ENCODE measurements around the gene SLC43A3. TPM values are rescaled to one million over a fixed set of nuclear protein-coding genes. Genes with fewer than 3 reads are reported as not detected.
A peak's percentile ranks its signal among the peaks of the same experiment; 100 is the strongest.

The SLC43A3 gene
- total and polyA plus RNA-seq, 9 of the 15 experiments (the other 6 are each of a cell fraction or from before 2014, with no cell fraction given) = 63.7 to 281 (median 139) TPM

DNA sequence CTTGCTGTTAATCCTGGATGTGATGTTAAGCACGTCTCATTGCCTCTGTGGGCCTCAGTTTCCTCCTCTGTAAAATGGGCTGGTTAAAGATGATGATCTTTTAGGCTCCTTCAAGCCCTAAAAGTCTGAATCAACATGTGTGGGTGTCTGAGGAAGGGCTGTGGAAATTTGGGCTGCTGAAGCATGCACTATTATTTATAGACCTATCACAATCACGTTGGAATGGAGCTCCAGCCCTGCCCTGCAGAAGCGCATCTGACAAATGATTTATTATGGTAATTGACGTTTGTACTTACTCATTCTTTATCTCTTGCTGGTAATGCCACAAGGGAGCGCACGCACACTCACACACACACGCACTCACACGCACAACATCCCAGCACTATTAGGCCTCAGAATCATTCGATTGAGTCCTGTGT lies 68.4 kb downstream of the SLC43A3 start (continued):
- no peak for TF ChIP-seq ZBTB9 (CRISPR knock-in tag; IDR thresholded peaks at IDR 0.05)
- TF ChIP-seq CTCF (IDR thresholded peaks at IDR 0.05 in 2 of 3, conservative IDR thresholded peaks at IDR 0.05 in 1 of 3; ENCODE audit: insufficient read depth in 2 of 3, low read depth in 1 of 3, low read length in 3 of 3) = peak in 1 of 3 experiments; percentile 45; a peak in 2 of 6 replicates
- TF ChIP-seq JUN (IDR thresholded peaks at IDR 0.05; ENCODE audit: borderline replicate concordance, low read depth, low read length) = peak; percentile 60; the same call in 1 of the 2 replicates
- no peak for TF ChIP-seq JUN (CRISPR knock-in tag; IDR thresholded peaks at IDR 0.05; ENCODE audit: borderline replicate concordance)
- TF ChIP-seq NCOR1 (IDR thresholded peaks at IDR 0.05) = no peak
- TF ChIP-seq BCOR (IDR thresholded peaks at IDR 0.05) = peak; percentile 98
- TF ChIP-seq GATAD2B (IDR thresholded peaks at IDR 0.05; ENCODE audit: borderline replicate concordance) = no peak
- no peak for TF ChIP-seq ARID2 (IDR thresholded peaks at IDR 0.05)
- TF ChIP-seq, protein P1, sequence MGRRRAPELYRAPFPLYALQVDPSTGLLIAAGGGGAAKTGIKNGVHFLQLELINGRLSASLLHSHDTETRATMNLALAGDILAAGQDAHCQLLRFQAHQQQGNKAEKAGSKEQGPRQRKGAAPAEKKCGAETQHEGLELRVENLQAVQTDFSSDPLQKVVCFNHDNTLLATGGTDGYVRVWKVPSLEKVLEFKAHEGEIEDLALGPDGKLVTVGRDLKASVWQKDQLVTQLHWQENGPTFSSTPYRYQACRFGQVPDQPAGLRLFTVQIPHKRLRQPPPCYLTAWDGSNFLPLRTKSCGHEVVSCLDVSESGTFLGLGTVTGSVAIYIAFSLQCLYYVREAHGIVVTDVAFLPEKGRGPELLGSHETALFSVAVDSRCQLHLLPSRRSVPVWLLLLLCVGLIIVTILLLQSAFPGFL (CRISPR knock-in tag; IDR thresholded peaks at IDR 0.05) = no peak
- peak; percentile 28; the same call in 1 of the 2 replicates for TF ChIP-seq ATF7 (IDR thresholded peaks at IDR 0.05)
- no peak for TF ChIP-seq MED1 (CRISPR knock-in tag; IDR thresholded peaks at IDR 0.05; ENCODE audit: borderline replicate concordance)
- TF ChIP-seq CBX1 (IDR thresholded peaks at IDR 0.05; ENCODE audit: low read depth) = peak; percentile 52; the same call in 1 of the 2 replicates
- TF ChIP-seq, protein P2, sequence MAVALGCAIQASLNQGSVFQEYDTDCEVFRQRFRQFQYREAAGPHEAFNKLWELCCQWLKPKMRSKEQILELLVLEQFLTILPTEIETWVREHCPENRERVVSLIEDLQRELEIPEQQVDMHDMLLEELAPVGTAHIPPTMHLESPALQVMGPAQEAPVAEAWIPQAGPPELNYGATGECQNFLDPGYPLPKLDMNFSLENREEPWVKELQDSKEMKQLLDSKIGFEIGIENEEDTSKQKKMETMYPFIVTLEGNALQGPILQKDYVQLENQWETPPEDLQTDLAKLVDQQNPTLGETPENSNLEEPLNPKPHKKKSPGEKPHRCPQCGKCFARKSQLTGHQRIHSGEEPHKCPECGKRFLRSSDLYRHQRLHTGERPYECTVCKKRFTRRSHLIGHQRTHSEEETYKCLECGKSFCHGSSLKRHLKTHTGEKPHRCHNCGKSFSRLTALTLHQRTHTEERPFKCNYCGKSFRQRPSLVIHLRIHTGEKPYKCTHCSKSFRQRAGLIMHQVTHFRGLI (CRISPR knock-in tag; IDR thresholded peaks at IDR 0.05) = no peak
- no peak for TF ChIP-seq KLF10 (CRISPR knock-in tag; IDR thresholded peaks at IDR 0.05)
- TF ChIP-seq PHF21A (IDR thresholded peaks at IDR 0.05; ENCODE audit: borderline replicate concordance, low read depth) = no peak
- TF ChIP-seq ARID1B (IDR thresholded peaks at IDR 0.05) = peak; percentile 52
- TF ChIP-seq ZNF583 (CRISPR knock-in tag; IDR thresholded peaks at IDR 0.05) = no peak
- no peak for TF ChIP-seq ZBTB26 (CRISPR knock-in tag; IDR thresholded peaks at IDR 0.05)
- no peak for TF ChIP-seq SPI1 (IDR thresholded peaks at IDR 0.05; ENCODE audit: borderline replicate concordance, low read depth, low read length)
- peak; percentile 40; the same call in 1 of the 2 replicates for TF ChIP-seq ZNF12 (CRISPR knock-in tag; IDR thresholded peaks at IDR 0.05)
- TF ChIP-seq KLF1 (tag; IDR thresholded peaks at IDR 0.05) = no peak; the same call in 1 of the 2 replicates
- no peak for TF ChIP-seq CSDE1 (IDR thresholded peaks at IDR 0.05)
- no peak for TF ChIP-seq HLTF (IDR thresholded peaks at IDR 0.05)
- no peak for TF ChIP-seq LCOR (CRISPR knock-in tag; IDR thresholded peaks at IDR 0.05)
- peak; percentile 33; the same call in 1 of the 2 replicates for TF ChIP-seq MTA3 (IDR thresholded peaks at IDR 0.05; ENCODE audit: borderline replicate concordance)
- TF ChIP-seq NUFIP1 (IDR thresholded peaks at IDR 0.05; ENCODE audit: partially characterized antibody) = no peak

Measured in K562 (cell line).